ENCODE results near the gene CERS6.

Gene CERS6

GRCh38 chr2:168679081-168679480, 223.0 kb downstream of the CERS6 start:
- no peak for TF ChIP-seq Cebpa-rat (IDR thresholded peaks at IDR 0.05)
- Histone ChIP-seq H3K9me3 (no peaks in the 10 kb centered on the region), H3K27me3 (no peaks in the 10 kb centered on the region), H3K27ac (no peak overlapping the region), H3K4me2 (no peak overlapping the region), H3K4me1 (peaks cover 7% of the 10 kb centered on the region), H3K36me3 (0 out of 2 replicates have a peak, but pooled peaks cover 9% of the 10 kb centered on the region), H4K20me1 (no peaks in the 10 kb centered on the region), H3K9ac (no peak overlapping the region), H3K4me3 (no peak overlapping the region)

GRCh38 chr2:168679741-168680310, 223.8 kb downstream of the CERS6 start:
- no peaks in the 10 kb centered on the region for H3K27me3 ChIP-seq
- no peaks in the 10 kb centered on the region for H3K9me3 ChIP-seq
- H3K4me2 ChIP-seq = no peak overlapping the region
- 0 out of 2 replicates have a peak, but pooled peaks cover 9% of the 10 kb centered on the region for H3K36me3 ChIP-seq
- peaks cover 9% of the 10 kb centered on the region for H3K4me1 ChIP-seq
- no peak for TF ChIP-seq Cebpa-rat (IDR thresholded peaks at IDR 0.05)
- no peak overlapping the region for H3K9ac ChIP-seq
- H4K20me1 ChIP-seq = no peaks in the 10 kb centered on the region
- H3K27ac ChIP-seq = no peak overlapping the region
- no peak overlapping the region for H3K4me3 ChIP-seq

- Histone ChIP-seq H4K20me1 (no peaks in the 10 kb centered on the region), H3K4me2 (peak overlapping the region; percentile 5; the same call in 1 of the 2 replicates), H3K36me3 (0 out of 2 replicates have a peak, but pooled peaks cover 5% of the 10 kb centered on the region), H3K9me3 (no peaks in the 10 kb centered on the region), H3K4me1 (peaks cover 15% of the 10 kb centered on the region), H3K27me3 (no peaks in the 10 kb centered on the region), H3K27ac (no peak overlapping the region), H3K9ac (no peak overlapping the region), H3K4me3 (no peak overlapping the region)
- TF ChIP-seq Cebpa-rat (IDR thresholded peaks at IDR 0.05) = no peak
These were observed 227.9 kb downstream of the CERS6 start for GRCh38 chr2:168683996-168684395.

- H3K4me2 ChIP-seq = no peak overlapping the region
- TF ChIP-seq Cebpa-rat (IDR thresholded peaks at IDR 0.05) = no peak
- H3K27ac ChIP-seq = no peak overlapping the region
- no peak overlapping the region for H3K9ac ChIP-seq
- H4K20me1 ChIP-seq = no peaks in the 10 kb centered on the region
- H3K4me3 ChIP-seq = no peak overlapping the region
- H3K4me1 ChIP-seq = peaks cover 15% of the 10 kb centered on the region
- 0 out of 2 replicates have a peak, but pooled peaks cover 5% of the 10 kb centered on the region for H3K36me3 ChIP-seq
- H3K9me3 ChIP-seq = no peaks in the 10 kb centered on the region
- H3K27me3 ChIP-seq = no peaks in the 10 kb centered on the region
These were observed 229.0 kb downstream of the CERS6 start for GRCh38 chr2:168684921-168685599.

- no peak for TF ChIP-seq Cebpa-rat (IDR thresholded peaks at IDR 0.05)
- no peaks in the 10 kb centered on the region for H3K9me3 ChIP-seq
- H3K9ac ChIP-seq = no peak overlapping the region
- H3K36me3 ChIP-seq = peaks cover 5% of the 10 kb centered on the region; the same call in 1 of the 2 replicates
- H3K4me3 ChIP-seq = no peak overlapping the region
- H3K4me2 ChIP-seq = no peak overlapping the region
- peaks cover 15% of the 10 kb centered on the region for H3K4me1 ChIP-seq
- H4K20me1 ChIP-seq = no peaks in the 10 kb centered on the region
- H3K27ac ChIP-seq = no peak overlapping the region
- H3K27me3 ChIP-seq = no peaks in the 10 kb centered on the region
These were observed 229.8 kb downstream of the CERS6 start for GRCh38 chr2:168685600-168686451.

- Histone ChIP-seq H3K9ac (no peak overlapping the region), H3K9me3 (no peaks in the 10 kb centered on the region), H3K27ac (no peak overlapping the region), H3K36me3 (peaks cover 13% of the 10 kb centered on the region), H3K4me3 (no peak overlapping the region), H4K20me1 (no peaks in the 10 kb centered on the region), H3K4me1 (peaks cover 15% of the 10 kb centered on the region), H3K27me3 (no peaks in the 10 kb centered on the region), H3K4me2 (no peak overlapping the region)
- TF ChIP-seq Cebpa-rat (IDR thresholded peaks at IDR 0.05) = no peak
These were observed 230.6 kb downstream of the CERS6 start for GRCh38 chr2:168686452-168687191.

- no peak overlapping the region for H3K4me3 ChIP-seq
- peaks cover 20% of the 10 kb centered on the region for H3K36me3 ChIP-seq
- no peak overlapping the region for H3K9ac ChIP-seq
- H3K9me3 ChIP-seq = no peaks in the 10 kb centered on the region
- H3K27me3 ChIP-seq = no peaks in the 10 kb centered on the region
- H3K4me1 ChIP-seq = peaks cover 15% of the 10 kb centered on the region
- H4K20me1 ChIP-seq = no peaks in the 10 kb centered on the region
- TF ChIP-seq Cebpa-rat (IDR thresholded peaks at IDR 0.05) = no peak
- no peak overlapping the region for H3K27ac ChIP-seq
- no peak overlapping the region for H3K4me2 ChIP-seq
These were observed 231.2 kb downstream of the CERS6 start for GRCh38 chr2:168687314-168687713.

- peaks cover 3% of the 10 kb centered on the region; the same call in 1 of the 2 replicates for H3K4me1 ChIP-seq
- H3K4me2 ChIP-seq = no peak overlapping the region
- H3K36me3 ChIP-seq = peaks cover 38% of the 10 kb centered on the region
- H3K27ac ChIP-seq = no peak overlapping the region
- H3K4me3 ChIP-seq = no peak overlapping the region
- no peak overlapping the region for H3K9ac ChIP-seq
- no peak for TF ChIP-seq Cebpa-rat (IDR thresholded peaks at IDR 0.05)
- H4K20me1 ChIP-seq = no peaks in the 10 kb centered on the region
- H3K9me3 ChIP-seq = no peaks in the 10 kb centered on the region
- no peaks in the 10 kb centered on the region for H3K27me3 ChIP-seq
These were observed 234.4 kb downstream of the CERS6 start for GRCh38 chr2:168690381-168690885.

GRCh38 chr2:168691221-168691620, 235.1 kb downstream of the CERS6 start:
- no peak for TF ChIP-seq Cebpa-rat (IDR thresholded peaks at IDR 0.05)
- no peak overlapping the region for H3K9ac ChIP-seq
- H3K27ac ChIP-seq = no peak overlapping the region
- H3K4me3 ChIP-seq = no peak overlapping the region
- no peaks in the 10 kb centered on the region for H3K4me1 ChIP-seq
- H3K4me2 ChIP-seq = no peak overlapping the region
- no peaks in the 10 kb centered on the region for H4K20me1 ChIP-seq
- H3K36me3 ChIP-seq = peaks cover 46% of the 10 kb centered on the region
- no peaks in the 10 kb centered on the region for H3K9me3 ChIP-seq
- H3K27me3 ChIP-seq = no peaks in the 10 kb centered on the region
